ENCODE data around the gene LDB2.

The LDB2 gene

GRCh38 chr4:16714191-16714590 lies 184.3 kb downstream of the LDB2 start:
- DNase-seq = no peak

GRCh38 chr4:16713696-16714095 lies 184.7 kb downstream of the LDB2 start:
- DNase-seq = no peak

- no peak for DNase-seq
Observed at GRCh38 chr4:16713271-16713670, 185.2 kb downstream of the LDB2 start.

DNA sequence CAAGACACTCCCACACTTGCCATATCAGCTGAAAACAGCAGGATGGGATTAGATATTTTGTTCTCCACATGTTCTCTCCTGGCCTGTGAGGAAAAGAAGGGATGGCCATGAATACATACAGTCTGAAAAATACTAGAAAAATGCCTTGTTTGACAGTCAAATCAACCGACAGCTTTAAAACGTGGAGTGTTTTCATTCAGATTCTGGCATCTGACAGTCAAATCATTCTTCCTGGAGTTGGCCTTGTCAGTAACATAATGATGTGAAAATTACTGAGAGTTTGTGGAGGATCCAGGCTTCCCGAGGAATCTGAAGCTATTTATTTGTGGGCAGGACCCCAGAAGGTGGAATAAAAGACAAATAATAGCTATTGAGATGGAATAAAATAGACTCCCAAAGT lies 188.2 kb downstream of the LDB2 start:
- no peak for DNase-seq

DNA sequence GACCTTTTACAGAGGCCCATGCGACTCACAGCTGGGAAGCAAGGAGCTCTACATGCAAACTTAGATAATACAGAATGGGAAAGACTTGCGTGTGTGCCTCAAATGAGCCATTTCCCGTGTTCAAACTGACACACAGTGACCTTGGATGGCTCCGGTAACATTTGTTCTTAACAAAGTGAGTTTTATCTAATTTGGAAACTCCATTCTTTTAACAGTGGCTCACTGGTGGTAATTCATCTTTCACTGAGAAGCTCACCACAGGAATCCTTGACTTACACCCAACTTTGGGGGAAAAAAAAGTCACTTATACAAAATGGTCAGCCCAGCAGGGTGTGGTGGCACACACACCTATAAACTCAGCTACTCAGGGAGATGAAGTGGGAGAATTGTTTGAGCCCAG lies 190.6 kb downstream of the LDB2 start:
- no peak for DNase-seq

DNA sequence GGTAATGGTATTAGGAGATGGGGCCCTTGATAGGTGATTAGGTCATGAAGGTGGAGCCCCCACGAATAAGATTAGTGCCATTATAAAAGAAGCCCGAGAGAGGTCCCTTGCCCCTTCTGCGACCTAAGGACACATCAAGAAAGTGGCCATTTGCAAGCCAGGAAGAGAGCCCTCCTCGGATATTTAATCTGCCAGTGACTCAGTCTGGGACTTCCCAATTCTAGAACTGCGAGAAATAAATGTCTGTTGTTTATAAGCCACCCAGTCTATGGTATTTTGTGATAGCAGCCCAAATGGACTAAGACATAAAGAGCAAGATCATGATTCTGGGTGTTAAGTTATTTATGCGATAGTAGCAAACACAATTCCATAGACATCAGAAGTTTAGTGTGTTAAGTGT lies 192.2 kb downstream of the LDB2 start:
- no peak for DNase-seq

DNA sequence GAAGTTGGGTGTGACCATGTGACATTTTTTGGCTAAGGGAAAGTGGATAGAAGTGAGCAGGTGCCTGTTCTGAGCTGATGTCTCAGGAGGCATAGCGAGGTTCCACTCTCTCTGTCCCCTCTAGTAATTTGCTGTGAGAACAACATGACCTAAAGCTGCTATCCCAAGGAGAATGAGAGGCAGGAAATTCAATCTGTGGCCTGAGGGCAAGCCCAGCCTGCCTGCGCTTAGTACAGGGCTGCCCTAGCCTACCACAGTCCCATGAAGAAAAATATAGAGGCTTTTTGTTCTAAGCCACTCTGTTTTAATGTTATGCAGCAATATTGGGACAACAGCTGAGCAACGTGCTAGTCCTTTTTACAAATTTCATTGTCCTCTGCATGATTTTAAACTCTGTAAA lies 193.1 kb downstream of the LDB2 start:
- no peak for DNase-seq

DNA sequence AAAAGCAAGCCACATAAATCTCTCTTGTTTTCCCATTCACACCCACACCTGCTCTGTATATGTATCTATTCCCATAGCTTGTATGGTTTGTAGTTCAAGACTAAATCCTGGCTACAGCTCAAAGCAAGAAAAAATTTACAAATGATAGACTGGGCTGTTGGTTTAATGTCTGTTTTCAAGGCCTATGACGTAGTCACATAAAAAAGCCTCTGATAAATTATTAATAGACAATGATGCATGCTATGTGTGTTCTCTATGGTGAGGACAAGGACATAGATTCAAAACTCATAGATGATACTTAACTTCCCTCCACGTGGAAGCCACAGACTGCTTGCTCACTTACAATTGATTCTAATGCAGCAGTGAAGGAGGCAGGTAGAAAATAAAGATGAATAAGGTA lies 194.0 kb downstream of the LDB2 start:
- no peak for DNase-seq

DNA sequence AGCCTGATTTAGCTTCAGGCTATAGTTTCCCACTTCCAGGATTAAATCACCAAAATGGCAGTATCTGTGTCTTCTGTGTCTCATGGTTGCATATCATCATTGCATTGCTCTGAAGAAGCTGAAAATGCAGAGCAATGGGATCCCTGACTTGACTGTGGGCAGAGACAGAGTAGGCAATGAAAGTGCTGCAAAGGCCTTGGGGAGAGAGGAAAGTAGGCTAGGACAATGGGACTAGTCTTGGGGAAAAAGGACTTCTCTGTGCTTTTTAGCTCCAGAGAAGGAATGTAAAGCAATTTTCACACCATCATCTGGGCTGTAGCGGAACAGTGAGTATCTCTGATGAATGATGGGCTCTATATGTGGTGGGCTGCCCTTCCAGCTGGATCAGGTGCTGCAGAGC lies 202.5 kb downstream of the LDB2 start:
- no peak for DNase-seq

DNA sequence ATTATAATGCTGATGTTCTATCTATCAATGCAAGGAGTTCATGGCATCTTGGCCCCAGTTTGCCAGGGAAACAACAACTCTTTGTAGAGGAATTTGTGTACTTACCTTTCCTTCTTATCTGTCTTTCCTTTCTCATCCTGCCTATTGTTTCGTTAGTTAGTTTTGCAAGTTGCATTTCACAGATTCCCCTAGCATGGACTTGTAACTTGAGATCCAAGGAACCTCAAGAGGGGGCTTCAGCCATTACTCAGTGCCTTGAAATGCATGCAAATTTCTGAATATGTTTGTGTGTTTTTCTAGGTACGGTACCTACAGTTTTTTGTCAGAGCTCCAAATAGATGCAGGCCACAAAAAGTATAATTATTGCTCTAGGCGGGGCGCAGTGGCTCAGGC lies 203.6 kb downstream of the LDB2 start:
- DNase-seq = no peak

GRCh38 chr4:16694173-16694883 lies 204.1 kb downstream of the LDB2 start:
- DNase-seq = no peak

- no peak for DNase-seq
Observed at GRCh38 chr4:16693641-16694040, 204.8 kb downstream of the LDB2 start.

GRCh38 chr4:16692961-16693506 lies 205.4 kb downstream of the LDB2 start:
- no peak for DNase-seq

DNA sequence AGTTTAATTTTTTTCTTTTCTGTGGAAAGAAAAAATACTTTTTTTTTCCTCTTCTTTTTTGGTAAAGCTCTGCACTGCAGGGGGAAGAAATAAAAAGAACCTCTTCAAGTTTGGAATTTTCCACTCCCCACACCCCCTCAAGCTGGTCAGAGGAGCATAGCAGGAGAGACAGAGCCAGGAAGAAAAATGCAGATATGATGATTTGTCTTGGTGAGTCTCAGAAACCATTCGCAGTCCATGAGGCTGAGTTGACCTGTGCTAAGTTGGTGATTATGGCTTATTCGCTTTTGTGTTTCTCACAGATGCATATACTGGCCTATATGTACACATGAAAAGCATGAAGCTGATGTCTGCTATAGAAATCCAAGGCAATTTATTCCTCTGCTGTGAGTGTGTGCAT lies 205.9 kb downstream of the LDB2 start:
- DNase-seq = no peak

GRCh38 chr4:16692046-16692445 lies 206.4 kb downstream of the LDB2 start:
- DNase-seq = no peak

DNA sequence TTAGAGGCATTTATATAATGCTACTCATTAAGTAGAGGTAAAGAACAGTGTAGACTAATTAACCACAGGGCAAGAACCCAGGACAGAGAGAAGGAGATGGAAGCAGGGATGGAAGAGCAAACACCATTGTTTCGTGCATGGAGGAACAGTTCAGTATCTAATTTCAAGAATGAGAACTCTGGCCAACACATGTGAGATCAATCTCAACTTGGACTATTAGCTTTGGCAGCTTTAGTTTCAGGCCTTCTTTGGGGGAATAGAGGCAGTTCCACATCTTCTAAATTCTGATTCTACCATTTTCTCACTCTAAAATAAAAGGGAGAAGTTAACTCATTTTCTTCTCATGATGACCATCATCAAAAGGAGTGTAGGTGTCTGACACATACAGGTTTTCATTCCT lies 207.0 kb downstream of the LDB2 start:
- DNase-seq = no peak

- DNase-seq = no peak
Observed at GRCh38 chr4:16687845-16688244, 210.6 kb downstream of the LDB2 start.

GRCh38 chr4:16687011-16687410 lies 211.4 kb downstream of the LDB2 start:
- no peak for DNase-seq

DNA sequence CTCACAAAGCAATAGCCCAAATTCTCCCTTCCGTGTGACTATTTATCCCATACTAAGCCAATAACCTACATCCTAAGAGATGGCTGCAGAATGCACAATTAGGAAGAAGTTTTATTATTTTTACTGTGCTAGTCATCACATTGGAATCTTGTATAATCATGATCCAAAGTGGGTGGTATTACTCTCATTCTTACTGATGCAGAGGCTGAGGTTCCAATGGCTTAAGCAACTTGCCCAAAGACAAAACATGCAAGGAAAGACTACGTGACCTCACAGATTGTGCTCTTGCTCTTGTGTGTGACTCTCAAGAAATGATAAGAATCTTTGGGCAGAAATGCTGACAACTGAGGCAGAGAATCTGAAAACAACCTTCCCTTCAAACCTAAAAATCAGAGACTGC lies 212.2 kb downstream of the LDB2 start:
- no peak for DNase-seq

GRCh38 chr4:16685536-16685935 lies 212.9 kb downstream of the LDB2 start:
- DNase-seq = no peak

GRCh38 chr4:16684935-16685334 lies 213.5 kb downstream of the LDB2 start:
- DNase-seq = no peak

- no peak for DNase-seq
Observed at GRCh38 chr4:16684097-16684496, 214.3 kb downstream of the LDB2 start.

- no peak for DNase-seq
Observed at GRCh38 chr4:16682975-16683374, 215.5 kb downstream of the LDB2 start.

- DNase-seq = no peak
Observed at GRCh38 chr4:16677001-16677944, 221.2 kb downstream of the LDB2 start.

All from NCI-H1092 treated with DMSO at 0.1 percent for 48 hours (cell line).